VCaP (cell line): Measurements from ENCODE around the gene PLA1A.

Experiments
- H3K27ac ChIP-seq: fragments of 450-650 bp; 2 replicates; pipeline ENCODE4 v1.5.1; 2017
- TF ChIP-seq, protein P1 (sequence below): fragments of 450-650 bp; conservative IDR thresholded peaks from 2 replicates; pipeline ENCODE4 v1.5.1; 2017; ENCODE audit warnings: mild to moderate bottlenecking, moderate library complexity

Gene PLA1A

DNA sequence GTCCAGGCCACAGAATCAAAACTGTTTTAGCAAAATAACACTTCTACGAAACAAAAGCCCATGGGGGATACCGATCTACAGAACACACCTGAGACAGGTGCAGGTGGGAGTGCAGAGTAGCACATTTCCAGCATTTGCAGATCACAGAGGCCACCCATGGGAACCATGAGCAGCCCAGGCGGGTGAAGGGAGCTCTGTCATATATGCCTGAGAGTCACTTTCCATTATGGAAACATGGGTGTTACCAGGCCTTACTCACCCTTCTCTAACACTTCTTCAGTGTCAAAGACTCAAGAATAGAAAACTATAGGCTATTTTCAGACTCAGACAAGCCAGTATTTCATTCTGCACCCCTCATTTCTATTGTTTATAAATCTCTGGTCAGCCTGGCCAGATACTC lies 3.5 kb downstream of the PLA1A start:
- TF ChIP-seq, protein P1, sequence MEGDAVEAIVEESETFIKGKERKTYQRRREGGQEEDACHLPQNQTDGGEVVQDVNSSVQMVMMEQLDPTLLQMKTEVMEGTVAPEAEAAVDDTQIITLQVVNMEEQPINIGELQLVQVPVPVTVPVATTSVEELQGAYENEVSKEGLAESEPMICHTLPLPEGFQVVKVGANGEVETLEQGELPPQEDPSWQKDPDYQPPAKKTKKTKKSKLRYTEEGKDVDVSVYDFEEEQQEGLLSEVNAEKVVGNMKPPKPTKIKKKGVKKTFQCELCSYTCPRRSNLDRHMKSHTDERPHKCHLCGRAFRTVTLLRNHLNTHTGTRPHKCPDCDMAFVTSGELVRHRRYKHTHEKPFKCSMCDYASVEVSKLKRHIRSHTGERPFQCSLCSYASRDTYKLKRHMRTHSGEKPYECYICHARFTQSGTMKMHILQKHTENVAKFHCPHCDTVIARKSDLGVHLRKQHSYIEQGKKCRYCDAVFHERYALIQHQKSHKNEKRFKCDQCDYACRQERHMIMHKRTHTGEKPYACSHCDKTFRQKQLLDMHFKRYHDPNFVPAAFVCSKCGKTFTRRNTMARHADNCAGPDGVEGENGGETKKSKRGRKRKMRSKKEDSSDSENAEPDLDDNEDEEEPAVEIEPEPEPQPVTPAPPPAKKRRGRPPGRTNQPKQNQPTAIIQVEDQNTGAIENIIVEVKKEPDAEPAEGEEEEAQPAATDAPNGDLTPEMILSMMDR, result no peak
- H3K27ac ChIP-seq, result peak overlapping the region; percentile 96

DNA sequence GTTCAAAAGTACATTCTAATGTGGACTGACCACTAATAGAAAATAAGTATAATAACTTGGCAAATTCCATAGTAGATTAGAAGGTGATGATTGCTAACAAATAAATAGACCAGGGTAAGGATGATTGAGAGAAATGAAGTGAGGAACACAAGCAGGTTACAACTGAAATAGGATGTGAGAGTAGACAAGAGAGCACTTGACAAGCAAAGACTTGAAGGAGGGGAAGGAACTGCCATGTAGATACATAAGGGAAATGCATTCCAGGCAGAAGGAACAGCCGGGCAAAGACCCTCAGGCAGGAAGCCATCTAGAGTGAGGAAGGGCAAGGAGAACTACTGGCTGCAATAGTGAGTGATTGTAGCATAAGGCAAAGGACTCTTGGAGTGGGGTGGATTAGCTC lies 5.0 kb downstream of the PLA1A start:
- peak overlapping the region; percentile 96 for H3K27ac ChIP-seq
- TF ChIP-seq, protein P1, result no peak

DNA sequence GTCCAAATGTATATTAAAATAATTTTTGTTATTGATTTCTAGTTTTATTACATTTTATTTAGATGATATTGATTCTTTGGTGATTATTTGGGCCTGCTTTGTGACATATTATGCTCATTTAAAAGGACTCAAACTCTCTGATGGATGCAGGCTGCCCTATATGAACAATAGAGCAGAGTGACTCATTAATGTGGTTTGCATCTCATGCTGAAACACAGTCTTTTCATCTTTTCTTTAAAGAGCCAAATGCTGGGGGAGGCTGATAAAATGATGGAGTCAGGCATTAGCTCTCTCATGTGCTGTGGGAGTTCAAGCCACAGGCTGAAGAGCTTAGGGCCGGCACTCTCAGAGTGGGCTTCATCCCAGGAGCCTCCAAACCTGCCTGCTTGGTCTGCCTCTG lies 7.2 kb downstream of the PLA1A start:
- no peak overlapping the region; the same call in 1 of the 2 replicates for H3K27ac ChIP-seq
- TF ChIP-seq, protein P1, result no peak

DNA sequence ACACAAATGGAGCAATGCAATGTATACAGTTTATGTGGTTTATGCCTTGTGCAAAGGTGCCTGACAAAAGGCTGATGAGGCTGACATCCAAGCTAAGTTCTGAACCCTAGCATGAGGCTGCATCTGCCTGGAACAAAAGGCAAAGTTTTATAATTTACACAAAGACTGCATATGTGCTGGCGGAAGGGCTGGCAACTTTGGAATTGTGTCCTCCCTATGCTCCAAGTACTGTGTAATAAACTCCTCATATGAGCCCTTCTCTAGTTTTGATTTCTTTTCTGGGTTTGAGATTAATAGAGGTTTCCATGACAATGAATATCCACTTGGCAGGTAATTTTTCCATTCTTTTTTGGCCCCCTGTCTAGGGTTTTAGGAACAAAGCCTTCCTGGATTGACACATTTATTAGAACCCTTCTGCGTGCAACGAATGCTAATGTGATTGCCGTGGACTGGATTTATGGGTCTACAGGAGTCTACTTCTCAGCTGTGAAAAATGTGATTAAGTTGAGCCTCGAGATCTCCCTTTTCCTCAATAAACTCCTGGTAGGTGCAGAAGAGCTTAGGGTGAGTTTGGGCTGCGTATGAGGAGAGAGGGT lies 10.8 kb downstream of the PLA1A start:
- no peak overlapping the region for H3K27ac ChIP-seq
- TF ChIP-seq, protein P1, result no peak

DNA sequence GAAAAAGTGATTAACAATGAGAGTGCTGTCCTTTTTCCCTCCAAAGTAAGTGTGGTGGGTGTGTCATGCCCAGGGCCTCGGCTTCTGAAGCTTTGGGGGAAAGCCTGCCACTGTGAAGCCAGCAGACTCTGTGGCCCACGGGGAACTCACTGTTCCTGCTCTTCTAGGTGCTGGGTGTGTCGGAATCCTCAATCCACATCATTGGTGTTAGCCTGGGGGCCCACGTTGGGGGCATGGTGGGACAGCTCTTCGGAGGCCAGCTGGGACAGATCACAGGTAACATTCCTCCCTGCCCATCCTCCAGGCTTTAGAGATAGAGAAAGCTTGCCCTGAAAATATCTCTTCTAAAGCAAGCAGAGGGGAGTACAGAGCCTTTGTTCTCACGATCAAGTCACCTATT lies 11.6 kb downstream of the PLA1A start:
- TF ChIP-seq, protein P1, result no peak
- no peak overlapping the region for H3K27ac ChIP-seq

DNA sequence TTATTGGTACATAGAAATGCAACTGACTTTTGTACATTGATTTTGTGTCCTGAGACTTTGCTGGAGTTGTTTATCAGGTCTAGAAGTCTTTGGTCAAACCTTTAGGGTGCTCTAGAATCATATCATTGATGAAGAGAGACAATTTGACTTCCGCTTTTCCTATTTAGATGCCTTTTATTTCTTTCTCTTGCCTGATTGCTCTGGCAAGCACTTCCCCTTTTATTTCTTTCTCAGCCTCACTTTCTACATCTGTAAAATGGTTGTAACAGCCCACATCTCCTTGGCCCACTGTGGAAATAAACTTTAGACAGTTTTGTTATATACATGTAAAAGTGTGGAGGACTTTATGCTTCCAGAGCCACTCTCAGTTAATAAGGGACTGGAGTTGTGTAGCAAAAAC lies 14.0 kb downstream of the PLA1A start:
- TF ChIP-seq, protein P1, result no peak
- no peak overlapping the region for H3K27ac ChIP-seq

DNA sequence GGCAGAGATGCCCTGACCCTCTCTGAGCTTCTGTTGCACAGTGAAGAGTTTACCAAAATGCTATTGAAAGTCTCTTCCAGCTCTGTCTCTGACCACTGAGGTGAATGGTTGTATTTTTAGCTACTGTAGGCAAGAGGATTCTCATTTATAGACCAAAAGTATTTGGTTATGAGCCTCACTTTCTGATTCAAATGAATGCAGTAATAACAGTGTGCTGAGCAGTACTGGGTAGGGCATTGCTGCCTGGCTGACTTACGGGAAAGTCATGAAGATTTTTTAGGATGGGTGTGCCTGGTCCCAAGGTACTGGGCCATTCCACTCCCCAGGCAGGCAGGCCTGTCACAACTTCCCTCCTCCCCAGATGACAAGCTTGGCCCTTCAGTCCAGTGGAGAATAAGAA lies 15.5 kb downstream of the PLA1A start:
- no peak overlapping the region for H3K27ac ChIP-seq
- TF ChIP-seq, protein P1, result no peak
